ENCODE data around the gene ATF3.

- TF ChIP-seq CTCF (IDR thresholded peaks at IDR 0.05): no peak
- no peak for TF ChIP-seq POLR2A (IDR thresholded peaks at IDR 0.05)
Measured at GRCh38 chr1:212594640-212595039, 13.9 kb upstream of the ATF3 start.
